ENCODE measurements around the gene FBXO44.

GRCh38 chr1:11620405-11620804 lies 34.3 kb upstream of the FBXO44 start:
- no peak for TF ChIP-seq SUZ12 (IDR thresholded peaks at IDR 0.05; ENCODE audit: extremely low read depth, insufficient read depth, insufficient read length)
- no peak for TF ChIP-seq YY1 (IDR thresholded peaks at IDR 0.05; ENCODE audit: insufficient read depth, insufficient read length)
- no peak for TF ChIP-seq ZNF274 (IDR thresholded peaks at IDR 0.05; ENCODE audit: low read depth, low read length)

Measured in NT2/D1 (cell line).